ENCODE measurements around the gene UBQLN4. TPM values are rescaled to one million over a fixed set of nuclear protein-coding genes. Genes with fewer than 3 reads are reported as not detected.

The UBQLN4 gene
- polyA plus RNA-seq, 3 donors, result 2.3 to 15.9 (median 2.9) TPM

DNA sequence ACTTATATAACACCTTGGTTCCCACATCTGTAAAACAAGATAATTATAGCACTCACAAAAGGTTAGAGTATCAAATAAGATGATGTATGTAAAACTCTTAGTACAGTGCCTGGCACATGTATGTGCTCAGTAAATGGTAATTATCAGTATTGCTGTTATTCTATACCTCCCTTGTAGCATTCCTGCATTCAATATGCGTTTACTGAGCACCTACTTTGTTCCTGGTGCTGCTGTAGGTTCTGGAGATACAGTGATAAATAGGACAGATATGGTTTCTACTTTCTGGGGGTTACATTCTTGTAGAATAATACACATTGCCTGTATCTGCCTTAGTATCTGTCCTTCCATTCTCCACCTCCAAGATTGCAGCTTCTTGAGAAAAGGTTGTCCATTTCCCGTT, 31.6 kb downstream of the UBQLN4 start:
- Histone ChIP-seq H3K4me1 (ENCODE audit: control insufficient read depth in 1 of 2, insufficient read depth in 2 of 2, low read length in 2 of 2) (peaks cover 18 to 23% of the 10 kb centered on the region in 2 donors), H3K9ac (ENCODE audit: insufficient read depth, low read length, poor library complexity, severe bottlenecking) (no peak overlapping the region), H3K79me2 (ENCODE audit: insufficient read depth, low read length) (peaks cover 39% of the 10 kb centered on the region), H3K9me3 (replicated peaks in 1 of 2; ENCODE audit: control insufficient read depth in 1 of 2, insufficient read depth in 1 of 2, low read length in 2 of 2) (no peaks in the 10 kb centered on the region), H4K20me1 (ENCODE audit: insufficient read depth, low read length) (peaks cover 12% of the 10 kb centered on the region), H3K27ac (ENCODE audit: low read depth in 1 of 2, low read length in 2 of 2) (no peak overlapping the region), H3K27me3 (ENCODE audit: control insufficient read depth in 2 of 2, insufficient read depth in 2 of 2, low read length in 2 of 2) (no peaks in the 10 kb centered on the region), H3K4me3 (replicated peaks in 1 of 3; ENCODE audit: low read depth in 2 of 3, low read length in 3 of 3) (no peak overlapping the region), H3K4me2 (replicated peaks; ENCODE audit: extremely low read depth, low read length, poor library complexity, severe bottlenecking) (no peak overlapping the region), H3K36me3 (replicated peaks in 1 of 2; ENCODE audit: control insufficient read depth in 1 of 2, insufficient read depth in 2 of 2, low read length in 2 of 2) (peaks cover 9 to 18% of the 10 kb centered on the region in 2 donors), H2AFZ (ENCODE audit: insufficient read depth, low read depth, low read length, poor library complexity, severe bottlenecking) (peak overlapping the region; percentile 35)
- H3K36me3 Mint-ChIP-seq, result peaks cover 17 to 30% of the 10 kb centered on the region in 2 donors
- WGBS (ENCODE audit: insufficient coverage), result 50% methylated on average over 1 of the region's 2 CpGs
- no peak overlapping the region for H3K27ac Mint-ChIP-seq
- H3K4me1 Mint-ChIP-seq, result peaks cover 19% of the 10 kb centered on the region
- peaks cover 9 to 15% (median 14%) of the 10 kb centered on the region in 3 donors for H3K27me3 Mint-ChIP-seq (ENCODE audit: low read depth in 3 of 3)
- intact Hi-C loops (cut with micrococcal nuclease), result loop anchor here (2.0 to 5.0 kb wide), 2 partner anchors 33 to 35 kb away; partner anchors contain the start of gene LAMTOR2 (in 1 of the 2)
- no peak overlapping the region for H3K4me3 Mint-ChIP-seq
- DNase-seq, result no peak
- TF ChIP-seq, protein P1, sequence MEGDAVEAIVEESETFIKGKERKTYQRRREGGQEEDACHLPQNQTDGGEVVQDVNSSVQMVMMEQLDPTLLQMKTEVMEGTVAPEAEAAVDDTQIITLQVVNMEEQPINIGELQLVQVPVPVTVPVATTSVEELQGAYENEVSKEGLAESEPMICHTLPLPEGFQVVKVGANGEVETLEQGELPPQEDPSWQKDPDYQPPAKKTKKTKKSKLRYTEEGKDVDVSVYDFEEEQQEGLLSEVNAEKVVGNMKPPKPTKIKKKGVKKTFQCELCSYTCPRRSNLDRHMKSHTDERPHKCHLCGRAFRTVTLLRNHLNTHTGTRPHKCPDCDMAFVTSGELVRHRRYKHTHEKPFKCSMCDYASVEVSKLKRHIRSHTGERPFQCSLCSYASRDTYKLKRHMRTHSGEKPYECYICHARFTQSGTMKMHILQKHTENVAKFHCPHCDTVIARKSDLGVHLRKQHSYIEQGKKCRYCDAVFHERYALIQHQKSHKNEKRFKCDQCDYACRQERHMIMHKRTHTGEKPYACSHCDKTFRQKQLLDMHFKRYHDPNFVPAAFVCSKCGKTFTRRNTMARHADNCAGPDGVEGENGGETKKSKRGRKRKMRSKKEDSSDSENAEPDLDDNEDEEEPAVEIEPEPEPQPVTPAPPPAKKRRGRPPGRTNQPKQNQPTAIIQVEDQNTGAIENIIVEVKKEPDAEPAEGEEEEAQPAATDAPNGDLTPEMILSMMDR (IDR thresholded peaks at IDR 0.05), result no peak
- peaks cover 0 to 6% (median 0%) of the 10 kb centered on the region in 7 donors for H3K9me3 Mint-ChIP-seq

DNA sequence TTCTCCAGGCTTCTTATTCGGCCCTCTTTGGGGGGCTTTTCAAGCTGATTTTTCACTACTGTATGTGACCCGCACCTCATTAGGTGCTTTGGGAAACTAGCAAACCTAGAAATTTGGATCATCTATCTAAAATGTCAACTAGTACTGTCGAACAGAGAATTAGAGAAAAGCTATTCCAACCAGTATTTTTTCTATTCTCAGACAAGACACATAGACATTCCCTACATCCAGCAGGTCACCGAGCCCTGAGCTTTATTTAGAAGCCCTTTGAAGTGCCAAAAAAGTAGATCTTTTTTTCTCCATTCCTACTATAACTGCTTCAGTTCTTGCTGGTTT, 32.5 kb downstream of the UBQLN4 start:
- intact Hi-C loops (cut with micrococcal nuclease), result loop anchor here (2.0 to 5.0 kb wide), 2 partner anchors 34 to 36 kb away; partner anchors contain the start of gene LAMTOR2 (in 1 of the 2)
- H3K36me3 ChIP-seq (replicated peaks in 1 of 2; ENCODE audit: control insufficient read depth in 1 of 2, insufficient read depth in 2 of 2, low read length in 2 of 2), result peaks cover 14 to 27% of the 10 kb centered on the region in 2 donors
- no peaks in the 10 kb centered on the region for H3K9me3 ChIP-seq (replicated peaks in 1 of 2; ENCODE audit: control insufficient read depth in 1 of 2, insufficient read depth in 1 of 2, low read length in 2 of 2)
- H3K4me2 ChIP-seq (replicated peaks; ENCODE audit: extremely low read depth, low read length, poor library complexity, severe bottlenecking), result peak overlapping the region; percentile 95
- H3K4me3 ChIP-seq (replicated peaks in 1 of 3; ENCODE audit: low read depth in 2 of 3, low read length in 3 of 3), result peak overlapping the region in 2 of 3 experiments; percentile 81 to 92
- Mint-ChIP-seq H3K4me3 (peak overlapping the region; percentile 91 to 94), H3K27ac (peak overlapping the region in 2 of 7 donors; percentile 84 to 91), H3K4me1 (peaks cover 19% of the 10 kb centered on the region), H3K36me3 (peaks cover 22 to 38% of the 10 kb centered on the region in 2 donors), H3K9me3 (peaks cover 0 to 6% (median 0%) of the 10 kb centered on the region in 7 donors), H3K27me3 (ENCODE audit: low read depth in 3 of 3) (peaks cover 9 to 14% (median 13%) of the 10 kb centered on the region in 3 donors)
- DNase-seq, result no peak
- TF ChIP-seq, protein P1 (IDR thresholded peaks at IDR 0.05), result no peak
- H2AFZ ChIP-seq (ENCODE audit: insufficient read depth, low read depth, low read length, poor library complexity, severe bottlenecking), result peak overlapping the region; percentile 74
- H4K20me1 ChIP-seq (ENCODE audit: insufficient read depth, low read length), result peaks cover 18% of the 10 kb centered on the region
- peaks cover 44% of the 10 kb centered on the region for H3K79me2 ChIP-seq (ENCODE audit: insufficient read depth, low read length)
- 0% methylated on average over 1 of the region's 4 CpGs for WGBS (ENCODE audit: insufficient coverage)
- H3K27me3 ChIP-seq (ENCODE audit: control insufficient read depth in 2 of 2, insufficient read depth in 2 of 2, low read length in 2 of 2), result no peaks in the 10 kb centered on the region
- H3K9ac ChIP-seq (ENCODE audit: insufficient read depth, low read length, poor library complexity, severe bottlenecking), result no peak overlapping the region
- H3K27ac ChIP-seq (ENCODE audit: low read depth in 1 of 2, low read length in 2 of 2), result no peak overlapping the region
- H3K4me1 ChIP-seq (ENCODE audit: control insufficient read depth in 1 of 2, insufficient read depth in 2 of 2, low read length in 2 of 2), result peaks cover 18 to 23% of the 10 kb centered on the region in 2 donors
